ENCODE data around the gene TENM4. TPM values are rescaled to one million over a fixed set of nuclear protein-coding genes. Genes with fewer than 3 reads are reported as not detected.

Gene TENM4
- total and polyA plus RNA-seq, 2 of the 8 experiments (the other 6 are each of a cell fraction or from before 2014, with no cell fraction given), result 3.5 to 7.2 TPM

- TF ChIP-seq CTCF (IDR thresholded peaks at IDR 0.05; ENCODE audit: control extremely low read depth in 1 of 3, insufficient read depth in 1 of 3, low read depth in 1 of 3, low read length in 3 of 3) (no peak), SRF (IDR thresholded peaks at IDR 0.05; ENCODE audit: low read depth, low read length) (no peak), MAX (IDR thresholded peaks at IDR 0.05) (no peak)
Measured at GRCh38 chr11:79396674-79397073, 44.2 kb downstream of the TENM4 start (continued).
